ENCODE results near the gene STK33. TPM values are rescaled to one million over a fixed set of nuclear protein-coding genes. Genes with fewer than 3 reads are reported as not detected.

Gene STK33
- total and polyA plus RNA-seq, 12 donors: 6.9 to 37.9 (median 30.1) TPM

GRCh38 chr11:8357891-8358566 lies 236.0 kb downstream of the STK33 start:
- Histone ChIP-seq H3K36me3 (no peaks in the 10 kb centered on the region), H3K9me3 (no peaks in the 10 kb centered on the region), H3K27ac (no peak overlapping the region), H3K4me1 (peaks cover 0 to 4% (median 0%) of the 10 kb centered on the region in 9 donors), H3K27me3 (peaks cover 0 to 11% (median 0%) of the 10 kb centered on the region in 7 donors), H3K4me3 (no peak overlapping the region)
- 92% methylated on average over 13 of the region's 13 CpGs for WGBS, 2 donors
- intact Hi-C loops (cut with DNase I): no loop called here
- DNase-seq (no peak), ATAC-seq (no peak)
- no peak for TF ChIP-seq CTCF (IDR thresholded peaks at IDR 0.05)

DNA sequence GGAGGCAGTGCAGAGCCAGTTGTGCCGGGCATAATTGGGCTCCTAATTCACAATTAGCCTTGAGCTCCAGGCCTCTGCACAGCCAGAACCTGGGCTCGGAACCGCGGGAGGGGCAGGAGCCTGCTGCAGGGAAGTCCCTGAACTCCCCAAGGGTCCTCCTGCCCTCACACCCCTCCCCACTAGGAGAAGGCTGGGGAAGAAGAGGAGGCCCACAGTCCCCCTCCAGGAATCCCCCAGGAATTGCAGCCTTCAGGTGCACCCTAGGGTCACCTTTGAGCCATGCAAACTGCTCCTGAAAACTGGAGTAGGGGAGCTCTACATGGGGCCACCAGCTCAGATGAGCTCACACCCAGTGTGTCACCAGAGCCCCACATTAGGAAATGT lies 236.5 kb downstream of the STK33 start:
- Histone ChIP-seq H3K4me3 (no peak overlapping the region), H3K27ac (no peak overlapping the region), H3K27me3 (peaks cover 0 to 11% (median 5%) of the 10 kb centered on the region in 7 donors), H3K4me1 (peaks cover 0 to 4% (median 0%) of the 10 kb centered on the region in 9 donors), H3K9me3 (no peaks in the 10 kb centered on the region), H3K36me3 (no peaks in the 10 kb centered on the region)
- WGBS, 2 donors: 78 to 87% methylated on average over 4 of the region's 4 CpGs
- no peak for TF ChIP-seq CTCF (IDR thresholded peaks at IDR 0.05)
- intact Hi-C loops (cut with DNase I): no loop called here
- DNase-seq: no peak
- ATAC-seq: no peak

GRCh38 chr11:8356721-8357504 lies 237.1 kb downstream of the STK33 start:
- no peaks in the 10 kb centered on the region for H3K9me3 ChIP-seq
- intact Hi-C loops (cut with DNase I): no loop called here
- H3K4me1 ChIP-seq: peaks cover 0 to 4% (median 0%) of the 10 kb centered on the region in 9 donors
- WGBS, 2 donors: 62 to 65% methylated on average over 30 of the region's 30 CpGs
- H3K36me3 ChIP-seq: no peaks in the 10 kb centered on the region
- DNase-seq (peak in 1 of 2 donors; percentile 26), ATAC-seq (peak in 7 of 8 donors; percentile 40 to 68 (median 44))
- no peak for TF ChIP-seq CTCF (IDR thresholded peaks at IDR 0.05)
- H3K4me3 ChIP-seq: peak overlapping the region in 1 of 10 donors; percentile 10
- no peak overlapping the region for H3K27ac ChIP-seq
- peaks cover 0 to 14% (median 6%) of the 10 kb centered on the region in 7 donors for H3K27me3 ChIP-seq

DNA sequence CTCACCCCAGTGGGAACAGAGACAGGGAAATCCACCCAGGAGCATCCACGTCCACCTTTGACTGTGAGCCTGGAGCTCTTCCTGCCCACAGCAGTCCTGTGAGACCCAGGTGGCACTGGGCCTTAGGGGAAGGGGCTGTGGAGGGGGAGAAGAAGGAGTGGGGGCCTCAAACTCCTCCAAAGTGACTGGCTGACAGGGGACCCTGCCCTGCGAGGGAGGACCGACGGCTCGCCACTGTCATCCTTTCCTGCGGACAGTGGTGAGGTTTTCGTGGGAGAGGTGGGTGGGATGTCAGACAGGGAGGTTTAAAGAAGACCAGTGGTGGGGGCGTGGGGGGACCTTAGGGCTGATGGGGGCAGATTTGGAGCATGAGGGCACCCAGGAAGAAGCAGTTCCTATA lies 237.8 kb downstream of the STK33 start:
- H3K36me3 ChIP-seq: no peaks in the 10 kb centered on the region
- ATAC-seq (no peak), DNase-seq (no peak)
- peaks cover 0 to 4% (median 0%) of the 10 kb centered on the region in 9 donors for H3K4me1 ChIP-seq
- no peak overlapping the region for H3K27ac ChIP-seq
- no peaks in the 10 kb centered on the region for H3K9me3 ChIP-seq
- no peak overlapping the region for H3K4me3 ChIP-seq
- intact Hi-C loops (cut with DNase I): no loop called here
- 84 to 87% methylated on average over 8 of the region's 8 CpGs for WGBS, 2 donors
- no peak for TF ChIP-seq CTCF (IDR thresholded peaks at IDR 0.05)
- peaks cover 0 to 16% (median 6%) of the 10 kb centered on the region in 7 donors for H3K27me3 ChIP-seq

All from heart right ventricle (tissue), 16 donors.